ENCODE measurements around the gene S100PBP. TPM values are rescaled to one million over a fixed set of nuclear protein-coding genes. Genes with fewer than 3 reads are reported as not detected.
A peak's percentile ranks its signal among the peaks of the same experiment; 100 is the strongest.

Gene S100PBP
- total RNA-seq, 1 experiment from 2014 or later: 61.1 TPM

DNA sequence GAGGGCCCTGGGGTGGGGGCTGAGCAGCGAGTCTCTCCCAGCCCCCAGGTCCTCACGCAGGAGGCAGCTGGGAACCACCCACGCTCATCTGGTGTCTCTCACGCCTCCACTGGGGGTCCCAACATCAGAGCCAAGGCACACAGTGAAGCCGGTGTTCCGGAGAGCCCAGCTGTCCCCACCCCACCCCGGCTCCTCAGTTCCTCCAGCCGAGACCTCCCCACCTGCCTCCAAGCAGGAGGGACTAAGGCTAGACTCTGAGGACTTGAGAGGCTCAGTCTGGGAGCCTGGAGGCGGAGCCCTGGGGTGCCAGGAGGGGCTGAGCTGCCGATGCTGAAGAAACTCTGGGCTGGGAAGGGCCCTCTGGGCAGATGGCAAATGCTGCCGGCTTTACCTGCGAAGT lies 67.3 kb downstream of the S100PBP start:
- H3K4me3 Mint-ChIP-seq (ENCODE audit: low read depth, unreplicated experiment): no peak overlapping the region

DNA sequence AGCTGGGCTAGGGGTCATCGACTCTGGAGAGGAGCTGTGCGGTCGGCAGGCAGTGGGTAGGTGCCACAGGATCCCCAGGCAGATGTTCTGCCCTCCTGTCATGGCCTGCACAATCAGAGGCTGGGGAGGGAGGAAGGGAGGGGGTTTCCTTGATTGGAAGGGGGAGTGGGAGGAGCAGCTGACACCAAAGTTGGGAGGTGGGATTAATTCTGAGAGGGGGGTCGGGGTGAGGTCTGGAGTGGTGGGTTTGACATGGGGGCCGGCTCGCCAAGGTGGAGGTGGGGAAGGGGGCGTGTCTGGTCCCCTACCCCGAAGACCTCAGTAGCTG lies 68.2 kb downstream of the S100PBP start:
- DNase-seq: no peak
- H3K4me3 Mint-ChIP-seq (ENCODE audit: low read depth, unreplicated experiment): peak overlapping the region; percentile 41
- intact Hi-C loops (cut with micrococcal nuclease; ENCODE audit: unreplicated experiment): no loop called here
- BruUV-seq (replicated peaks): no TSS peak
- peaks cover 17% of the 10 kb centered on the region for H3K36me3 Mint-ChIP-seq (ENCODE audit: insufficient read depth, unreplicated experiment)
- CTCF ChIA-PET: no interaction called here
- no peak overlapping the region for H3K27ac Mint-ChIP-seq (ENCODE audit: unreplicated experiment)
- H3K4me1 Mint-ChIP-seq (ENCODE audit: low read depth, unreplicated experiment): peaks cover 27% of the 10 kb centered on the region
- peaks cover 76% of the 10 kb centered on the region for H3K27me3 Mint-ChIP-seq (ENCODE audit: unreplicated experiment)
- H3K9me3 Mint-ChIP-seq (ENCODE audit: low read depth, unreplicated experiment): no peaks in the 10 kb centered on the region
- TF ChIP-seq, protein P1, sequence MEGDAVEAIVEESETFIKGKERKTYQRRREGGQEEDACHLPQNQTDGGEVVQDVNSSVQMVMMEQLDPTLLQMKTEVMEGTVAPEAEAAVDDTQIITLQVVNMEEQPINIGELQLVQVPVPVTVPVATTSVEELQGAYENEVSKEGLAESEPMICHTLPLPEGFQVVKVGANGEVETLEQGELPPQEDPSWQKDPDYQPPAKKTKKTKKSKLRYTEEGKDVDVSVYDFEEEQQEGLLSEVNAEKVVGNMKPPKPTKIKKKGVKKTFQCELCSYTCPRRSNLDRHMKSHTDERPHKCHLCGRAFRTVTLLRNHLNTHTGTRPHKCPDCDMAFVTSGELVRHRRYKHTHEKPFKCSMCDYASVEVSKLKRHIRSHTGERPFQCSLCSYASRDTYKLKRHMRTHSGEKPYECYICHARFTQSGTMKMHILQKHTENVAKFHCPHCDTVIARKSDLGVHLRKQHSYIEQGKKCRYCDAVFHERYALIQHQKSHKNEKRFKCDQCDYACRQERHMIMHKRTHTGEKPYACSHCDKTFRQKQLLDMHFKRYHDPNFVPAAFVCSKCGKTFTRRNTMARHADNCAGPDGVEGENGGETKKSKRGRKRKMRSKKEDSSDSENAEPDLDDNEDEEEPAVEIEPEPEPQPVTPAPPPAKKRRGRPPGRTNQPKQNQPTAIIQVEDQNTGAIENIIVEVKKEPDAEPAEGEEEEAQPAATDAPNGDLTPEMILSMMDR (IDR thresholded peaks at IDR 0.05; ENCODE audit: unreplicated experiment): no peak

More for the DNA sequence above, 67.3 kb downstream of the S100PBP start:
- intact Hi-C loops (cut with micrococcal nuclease; ENCODE audit: unreplicated experiment): no loop called here
- Mint-ChIP-seq H3K36me3 (ENCODE audit: insufficient read depth, unreplicated experiment) (peaks cover 17% of the 10 kb centered on the region), H3K27me3 (ENCODE audit: unreplicated experiment) (peaks cover 67% of the 10 kb centered on the region), H3K4me1 (ENCODE audit: low read depth, unreplicated experiment) (peaks cover 29% of the 10 kb centered on the region), H3K27ac (ENCODE audit: unreplicated experiment) (no peak overlapping the region), H3K9me3 (ENCODE audit: low read depth, unreplicated experiment) (no peaks in the 10 kb centered on the region)
- TF ChIP-seq, protein P1 (IDR thresholded peaks at IDR 0.05; ENCODE audit: unreplicated experiment): no peak
- no TSS peak for BruUV-seq (replicated peaks)
- no peak for DNase-seq
- CTCF ChIA-PET: no interaction called here

DNA sequence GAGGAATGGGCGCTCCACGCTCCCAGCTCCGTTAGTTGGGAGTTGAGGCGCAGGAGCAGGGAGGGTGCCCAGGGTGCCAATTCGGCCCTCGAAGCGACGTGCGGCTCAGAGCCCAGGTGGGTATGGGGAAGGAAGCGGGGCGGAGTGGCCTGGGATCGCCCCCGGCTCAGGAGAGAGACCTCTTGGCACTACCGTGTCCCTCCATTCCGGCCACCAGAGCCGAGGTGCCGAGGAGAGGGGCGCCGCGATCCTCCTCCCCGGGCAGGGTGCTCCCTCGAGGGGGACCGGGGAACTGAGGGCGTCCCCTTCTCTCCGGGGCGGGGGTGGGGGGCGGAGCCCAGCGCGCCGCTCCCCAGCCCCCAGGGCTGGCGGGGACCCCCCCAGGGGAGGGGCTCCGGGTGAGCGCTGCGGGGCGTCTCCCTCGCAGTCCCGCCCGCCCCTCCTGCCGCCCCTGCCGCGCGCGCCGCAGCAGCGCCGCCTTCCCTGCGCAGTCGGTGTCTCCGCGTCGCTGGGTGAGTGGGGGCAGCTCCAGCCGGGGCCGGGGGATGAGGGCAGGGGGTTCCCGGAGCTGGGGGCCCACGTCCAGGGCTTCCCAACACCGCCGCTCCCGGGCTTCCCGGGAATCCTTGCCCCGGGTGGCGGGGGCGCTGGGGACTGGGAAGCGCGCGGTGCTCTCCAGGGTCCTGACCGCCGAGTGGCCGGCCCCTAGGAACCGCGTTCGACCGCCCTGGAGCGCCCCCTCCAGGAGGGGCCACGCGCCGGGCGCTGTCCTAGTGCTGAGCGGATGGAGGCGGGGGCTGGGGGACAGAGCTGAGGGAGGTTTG lies 68.8 kb downstream of the S100PBP start, which contains the start of gene HPCA:
Gene HPCA, plus strand, starts transcription at position 488 of the 824 bp plus-strand sequence. CDS start 2,408 bp downstream, outside the sequence.
- Mint-ChIP-seq H3K27ac (ENCODE audit: unreplicated experiment) (no peak within 1 kb of the TSS), H3K9me3 (ENCODE audit: low read depth, unreplicated experiment) (no peaks in the 10 kb centered on the region), H3K36me3 (ENCODE audit: insufficient read depth, unreplicated experiment) (peaks cover 17% of the 10 kb centered on the region), H3K4me1 (ENCODE audit: low read depth, unreplicated experiment) (peaks cover 22% of the 10 kb centered on the region), H3K4me3 (ENCODE audit: low read depth, unreplicated experiment) (peak within 1 kb of the TSS; percentile 41), H3K27me3 (ENCODE audit: unreplicated experiment) (peaks cover 82% of the 10 kb centered on the region)
- CTCF ChIA-PET: interaction anchor here (0.5 kb wide), 1 partner anchor 47 kb away, joined by 3 read pairs; no protein-coding TSS in a partner anchor
- TF ChIP-seq, protein P1 (IDR thresholded peaks at IDR 0.05; ENCODE audit: unreplicated experiment): peak; percentile 78
- intact Hi-C loops (cut with micrococcal nuclease; ENCODE audit: unreplicated experiment): no loop called here
- no TSS peak for BruUV-seq (replicated peaks)
- DNase-seq: peak; percentile 83

DNA sequence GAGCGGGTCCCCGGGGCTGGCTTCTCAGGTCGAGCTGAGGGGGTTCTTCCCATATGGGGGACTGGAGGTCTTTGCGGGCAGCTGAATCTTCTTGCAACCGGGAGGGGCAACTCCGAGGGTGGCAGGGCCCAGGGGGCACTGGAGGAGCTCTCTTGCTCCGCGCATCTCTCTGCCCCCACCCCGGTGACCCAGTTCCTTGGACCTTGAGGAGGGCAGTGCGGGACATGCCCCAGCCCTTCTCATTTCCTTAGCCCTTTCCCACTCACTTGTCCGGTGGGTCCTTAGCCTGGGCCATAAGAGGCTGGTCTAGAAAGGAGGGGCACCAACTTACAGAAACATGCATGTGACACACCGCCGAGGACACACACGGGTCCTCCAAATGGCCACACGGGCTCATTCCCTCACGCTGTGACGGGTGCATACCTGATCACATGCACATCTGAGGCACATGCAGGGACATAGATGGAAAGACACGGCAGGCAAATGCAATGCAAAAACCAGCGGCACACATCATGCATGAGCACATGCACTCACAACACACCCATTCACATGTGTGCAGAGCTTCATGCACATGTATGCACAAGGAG lies 69.5 kb downstream of the S100PBP start:
- H3K4me1 Mint-ChIP-seq (ENCODE audit: low read depth, unreplicated experiment): peaks cover 18% of the 10 kb centered on the region
- H3K27ac Mint-ChIP-seq (ENCODE audit: unreplicated experiment): no peak overlapping the region
- TF ChIP-seq, protein P1 (IDR thresholded peaks at IDR 0.05; ENCODE audit: unreplicated experiment): no peak
- no TSS peak for BruUV-seq (replicated peaks)
- CTCF ChIA-PET: no interaction called here
- peaks cover 89% of the 10 kb centered on the region for H3K27me3 Mint-ChIP-seq (ENCODE audit: unreplicated experiment)
- peak overlapping the region; percentile 41 for H3K4me3 Mint-ChIP-seq (ENCODE audit: low read depth, unreplicated experiment)
- peaks cover 17% of the 10 kb centered on the region for H3K36me3 Mint-ChIP-seq (ENCODE audit: insufficient read depth, unreplicated experiment)
- DNase-seq: no peak
- H3K9me3 Mint-ChIP-seq (ENCODE audit: low read depth, unreplicated experiment): no peaks in the 10 kb centered on the region
- intact Hi-C loops (cut with micrococcal nuclease; ENCODE audit: unreplicated experiment): no loop called here

All from Calu3 (cell line).